SK-N-SH (cell line): ENCODE measurements around the gene GDPD5. TPM values are rescaled to one million over a fixed set of nuclear protein-coding genes. Genes with fewer than 3 reads are reported as not detected.

Experiments used
- CTCF ChIA-PET: fragments of 300-600, 350-600 bp; formaldehyde crosslinking; extraction: SDS; loops from one replicate; lab custom pipeline; 2021; lab: Yijun Ruan, JAX
- POLR2A ChIA-PET: fragments of 350-600 bp; sonication (Branson Sonifier 250); formaldehyde crosslinking; extraction: SDS; loops from one replicate; lab custom pipeline; 2020; ENCODE audit warnings: antibody characterized with exemption, inconsistent platforms; lab: Yijun Ruan, JAX
- DNase-seq: peaks from one replicate; pipeline ENCODE4 v3.0.0; 2012
- H2AFZ ChIP-seq: fragments of 200-600 bp; sonication (generic); 2 replicates; pipeline ENCODE4 v1.8.1; 2016; ENCODE audit warnings: antibody characterized with exemption, mild to moderate bottlenecking, low read depth
- H3F3A ChIP-seq: fragments of 200-600 bp; sonication (generic); replicated peaks from 2 replicates; pipeline ENCODE3; 2016; ENCODE audit warnings: antibody characterized with exemption, mild to moderate bottlenecking; ENCODE audit not compliant: insufficient read depth
- H3K27ac ChIP-seq, 2 experiments: fragments of 200-500 bp in 1 of 2; fragments of 200-600 bp in 1 of 2; sonication (Bioruptor generic) in 1 of 2; sonication (generic), shearing (Covaris generic) in 1 of 2; 2 replicates each; pipeline versions ENCODE4 v1.5.1 to v1.6.1; 2014 to 2016; ENCODE audit warnings: low read depth in 2 of 2, inconsistent platforms in 1 of 2, low read length in 1 of 2, mild to moderate bottlenecking in 1 of 2, mixed read lengths in 1 of 2
- H3K27me3 ChIP-seq: fragments of 200-600 bp; sonication (generic), shearing (Covaris generic); 2 replicates; pipeline ENCODE4 v1.6.1; 2016; ENCODE audit warnings: mixed run types; ENCODE audit not compliant: insufficient read depth
- H3K36me3 ChIP-seq, 2 experiments: fragments of 200-500 bp in 1 of 2; fragments of 200-600 bp in 1 of 2; sonication (Bioruptor generic) in 1 of 2; sonication (generic) in 1 of 2; replicated peaks in 1 of 2; 2 replicates each; pipeline versions ENCODE3 to v1.5.1; 2014 to 2016; ENCODE audit warnings: low read length in 1 of 2, mild to moderate bottlenecking in 1 of 2; ENCODE audit not compliant: insufficient read depth in 2 of 2, control insufficient read depth in 1 of 2
- H3K4me1 ChIP-seq, 2 experiments: fragments of 200-500 bp in 1 of 2; fragments of 200-600 bp in 1 of 2; sonication (Bioruptor generic) in 1 of 2; sonication (generic), shearing (Covaris generic) in 1 of 2; 2 replicates each; pipeline versions ENCODE4 v1.5.1 to v1.6.1; 2014 to 2016; ENCODE audit warnings: low read depth in 1 of 2, low read length in 1 of 2, mixed run types in 1 of 2; ENCODE audit not compliant: insufficient read depth in 2 of 2, control insufficient read depth in 1 of 2
- H3K4me2 ChIP-seq: fragments of 200-600 bp; sonication (generic), shearing (Covaris generic); 2 replicates; pipeline ENCODE4 v1.6.1; 2017; ENCODE audit warnings: mixed run types
- H3K4me3 ChIP-seq, 2 experiments: fragments of 200-500 bp in 1 of 2; fragments of 200-600 bp in 1 of 2; sonication (Bioruptor generic) in 1 of 2; sonication (generic), shearing (Covaris generic) in 1 of 2; 2 replicates each; pipeline versions ENCODE4 v1.5.1 to v1.8.1; 2014 to 2016; ENCODE audit warnings: low read depth in 2 of 2, inconsistent platforms in 1 of 2, low read length in 1 of 2, mild to moderate bottlenecking in 1 of 2, mixed read lengths in 1 of 2, moderate library complexity in 1 of 2
- H3K79me2 ChIP-seq: fragments of 200-600 bp; sonication (generic); 2 replicates; pipeline ENCODE4 v1.8.1; 2017; ENCODE audit warnings: mild to moderate bottlenecking; ENCODE audit not compliant: insufficient read depth
- H3K9ac ChIP-seq: fragments of 200-600 bp; sonication (generic); 2 replicates; pipeline ENCODE4 v1.6.1; 2017; ENCODE audit warnings: mixed run types
- H3K9me2 ChIP-seq: fragments of 200-600 bp; sonication (generic); 2 replicates; pipeline ENCODE4 v1.6.1; 2017; ENCODE audit warnings: mixed run types
- H3K9me3 ChIP-seq: fragments of 200-600 bp; sonication (generic); 2 replicates; pipeline ENCODE4 v1.6.1; 2017; ENCODE audit warnings: mixed run types, mild to moderate bottlenecking, moderate library complexity
- H4K20me1 ChIP-seq: fragments of 200-600 bp; sonication (generic); 2 replicates; pipeline ENCODE4 v1.6.1; 2017; ENCODE audit warnings: mild to moderate bottlenecking, mixed run types; ENCODE audit not compliant: insufficient read depth
- CHD2 ChIP-seq: fragments of 150-350 bp; IDR thresholded peaks from 2 replicates; pipeline ENCODE4 v1.6.1; 2018; ENCODE audit warnings: low read length; ENCODE audit not compliant: partially characterized antibody
- ELF1 ChIP-seq: IDR thresholded peaks from 2 replicates; pipeline ENCODE4 v1.4.0; 2012
- FOXJ3 ChIP-seq: sonication (generic); formaldehyde crosslinking; IDR thresholded peaks from 2 replicates; pipeline ENCODE4 v1.5.1; 2020; ENCODE audit warnings: mild to moderate bottlenecking, missing genetic modification reagents
- JUND ChIP-seq: IDR thresholded peaks from 2 replicates; pipeline ENCODE4 v1.4.0; 2012
- NFIC ChIP-seq: IDR thresholded peaks from 2 replicates; pipeline ENCODE4 v1.4.0; 2012; ENCODE audit warnings: borderline replicate concordance
- NRF1 ChIP-seq: IDR thresholded peaks from 2 replicates; pipeline ENCODE4 v1.6.1; 2012; ENCODE audit warnings: low read depth, mild to moderate bottlenecking, low read length
- RCOR1 ChIP-seq: fragments of 150-350 bp; IDR thresholded peaks from 2 replicates; pipeline ENCODE4 v1.6.1; 2017; ENCODE audit warnings: antibody characterized with exemption, low read length
- RFX5 ChIP-seq: IDR thresholded peaks from 2 replicates; pipeline ENCODE4 v1.6.1; 2012; ENCODE audit warnings: mild to moderate bottlenecking, improper control_type of control experiment, low read length
- SIN3A ChIP-seq: IDR thresholded peaks from 2 replicates; pipeline ENCODE4 v1.6.1; 2012; ENCODE audit warnings: low read depth, mild to moderate bottlenecking, low read length, moderate library complexity, borderline replicate concordance
- SMC3 ChIP-seq: IDR thresholded peaks from 2 replicates; pipeline ENCODE4 v1.6.1; 2012; ENCODE audit warnings: low read depth, low read length, improper control_type of control experiment
- YY1 ChIP-seq: IDR thresholded peaks from 2 replicates; pipeline ENCODE4 v1.4.0; 2012; ENCODE audit warnings: low read depth, mild to moderate bottlenecking
- WGBS: methylation state at CpG from one replicate; pipeline ENCODE4 v1.1.6; 2017; ENCODE audit warnings: low lambda C conversion rate; 5-methylcytosine and 5-hydroxymethylcytosine counted together
- polyA plus RNA-seq, 3 experiments: library from polyadenylated mRNA; depleted of rRNA; stranded (reverse); fragments of >200 nt; gene quantifications; 2 replicates each; pipeline ENCODE4 v1.2.3, GENCODE V29; 2012
- TF ChIP-seq, protein P1 (sequence below): fragments of 150-350 bp; IDR thresholded peaks from 2 replicates; pipeline ENCODE4 v1.6.1; 2016; ENCODE audit warnings: mild to moderate bottlenecking, low read depth, low read length
- TF ChIP-seq, protein P2 (sequence below): IDR thresholded peaks from 2 replicates; pipeline ENCODE4; 2012
- TF ChIP-seq, protein P3 (sequence below): IDR thresholded peaks from 2 replicates; pipeline ENCODE4 v1.4.0; 2012; ENCODE audit warnings: low read depth, borderline replicate concordance
- TF ChIP-seq, protein P4 (sequence below): fragments of 200-600 bp; sonication (generic); IDR thresholded peaks from 2 replicates; pipeline ENCODE4 v1.6.1; 2017; ENCODE audit warnings: antibody characterized with exemption, mild to moderate bottlenecking, moderate library complexity

GDPD5 gene
- polyA plus RNA-seq, 1 of the 3 experiments (the other 2 are of a cell fraction) = 2.2 TPM

DNA sequence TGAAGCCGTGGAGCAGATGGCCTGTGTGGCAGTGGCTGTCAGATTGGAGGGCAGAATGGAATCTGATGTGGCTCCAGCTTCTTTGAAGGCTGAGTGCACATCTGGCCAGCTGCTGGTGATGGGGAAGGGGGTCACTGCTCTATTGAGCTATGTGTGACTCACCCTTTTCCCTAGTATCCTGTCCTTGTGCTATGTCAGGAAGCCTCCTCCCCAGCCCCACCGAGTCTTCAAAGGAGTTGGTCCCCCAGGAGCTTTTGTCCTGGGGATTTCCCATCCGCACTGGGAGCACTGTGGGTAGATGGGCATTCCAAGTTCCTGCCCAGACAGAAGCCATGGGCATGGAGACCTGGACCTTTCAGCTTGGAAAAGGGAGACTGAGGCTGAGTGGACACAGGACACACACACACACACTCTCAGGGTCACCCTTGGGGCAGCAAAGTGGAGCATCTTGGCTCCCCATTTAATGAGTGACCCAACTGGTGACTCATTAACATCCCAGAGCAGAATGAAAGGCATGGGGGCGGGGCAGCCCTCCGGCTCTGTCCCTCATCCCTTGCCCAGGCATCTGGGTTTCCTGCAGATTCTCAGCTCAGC lies 39.6 kb upstream of the GDPD5 start (continued):
- no peak for TF ChIP-seq YY1
- TF ChIP-seq NFIC = peak; percentile 19; the same call in 1 of the 2 replicates
- TF ChIP-seq CHD2 = no peak
- no peak for TF ChIP-seq RCOR1
- no peak for TF ChIP-seq SMC3
- TF ChIP-seq SIN3A = no peak
- TF ChIP-seq, protein P1, sequence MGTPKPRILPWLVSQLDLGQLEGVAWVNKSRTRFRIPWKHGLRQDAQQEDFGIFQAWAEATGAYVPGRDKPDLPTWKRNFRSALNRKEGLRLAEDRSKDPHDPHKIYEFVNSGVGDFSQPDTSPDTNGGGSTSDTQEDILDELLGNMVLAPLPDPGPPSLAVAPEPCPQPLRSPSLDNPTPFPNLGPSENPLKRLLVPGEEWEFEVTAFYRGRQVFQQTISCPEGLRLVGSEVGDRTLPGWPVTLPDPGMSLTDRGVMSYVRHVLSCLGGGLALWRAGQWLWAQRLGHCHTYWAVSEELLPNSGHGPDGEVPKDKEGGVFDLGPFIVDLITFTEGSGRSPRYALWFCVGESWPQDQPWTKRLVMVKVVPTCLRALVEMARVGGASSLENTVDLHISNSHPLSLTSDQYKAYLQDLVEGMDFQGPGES = no peak
- TF ChIP-seq, protein P2, sequence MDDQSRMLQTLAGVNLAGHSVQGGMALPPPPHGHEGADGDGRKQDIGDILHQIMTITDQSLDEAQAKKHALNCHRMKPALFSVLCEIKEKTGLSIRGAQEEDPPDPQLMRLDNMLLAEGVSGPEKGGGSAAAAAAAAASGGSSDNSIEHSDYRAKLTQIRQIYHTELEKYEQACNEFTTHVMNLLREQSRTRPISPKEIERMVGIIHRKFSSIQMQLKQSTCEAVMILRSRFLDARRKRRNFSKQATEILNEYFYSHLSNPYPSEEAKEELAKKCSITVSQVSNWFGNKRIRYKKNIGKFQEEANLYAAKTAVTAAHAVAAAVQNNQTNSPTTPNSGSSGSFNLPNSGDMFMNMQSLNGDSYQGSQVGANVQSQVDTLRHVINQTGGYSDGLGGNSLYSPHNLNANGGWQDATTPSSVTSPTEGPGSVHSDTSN = 0 out of 2 replicates have a peak, but pooled peaks have one; percentile 9
- peak; percentile 52; the same call in 1 of the 2 replicates for TF ChIP-seq JUND
- no peak for TF ChIP-seq ELF1
- no peak for TF ChIP-seq NRF1
- TF ChIP-seq RFX5 = no peak

DNA sequence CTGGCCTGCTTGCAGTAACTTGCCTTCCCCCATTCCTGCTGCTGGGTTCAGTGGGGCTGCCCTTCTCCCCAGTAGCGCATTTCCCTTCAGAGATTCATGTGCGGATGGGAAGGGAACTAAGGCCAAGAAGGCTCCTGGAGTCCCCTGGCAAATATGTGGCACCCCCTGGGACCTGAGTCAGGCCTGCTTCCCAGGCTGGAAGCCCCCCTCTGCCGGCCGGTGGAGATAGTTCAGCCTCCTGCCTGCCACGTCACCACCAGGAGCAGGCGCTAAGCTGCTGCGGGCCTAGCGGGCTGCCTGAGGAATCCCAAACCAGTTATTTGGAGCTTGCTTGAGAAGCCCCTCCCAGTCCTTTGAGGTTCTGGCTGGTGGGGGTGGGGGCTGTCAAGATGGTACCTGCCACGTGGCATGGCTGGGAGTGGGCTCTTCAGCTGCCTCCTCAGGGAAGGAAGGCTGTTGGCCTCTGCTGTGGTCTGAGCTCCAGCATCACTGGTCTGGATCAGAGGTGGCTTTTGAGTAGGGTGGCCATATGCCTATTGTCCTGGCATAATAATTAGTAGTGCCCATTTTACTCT lies 38.3 kb upstream of the GDPD5 start:
- POLR2A ChIA-PET = interaction anchor here (2.5 to 3.8 kb wide), 2 partner anchors 10 kb away, joined by 12 to 16 read pairs; no protein-coding TSS in a partner anchor
- no peak for DNase-seq

More for the DNA sequence above, 38.3 kb upstream of the GDPD5 start:
- Histone ChIP-seq H2AFZ (no peak overlapping the region), H3K9ac (peak overlapping the region; percentile 97), H4K20me1 (peaks cover 53% of the 10 kb centered on the region), H3K9me3 (no peaks in the 10 kb centered on the region), H3K4me1 (peaks cover 30 to 41% of the 10 kb centered on the region in 2 experiments), H3K4me2 (peak overlapping the region; percentile 87), H3K27ac (peak overlapping the region; percentile 92 to 98), H3K36me3 (peaks cover 22 to 42% of the 10 kb centered on the region in 2 experiments)
- TF ChIP-seq, protein P3, sequence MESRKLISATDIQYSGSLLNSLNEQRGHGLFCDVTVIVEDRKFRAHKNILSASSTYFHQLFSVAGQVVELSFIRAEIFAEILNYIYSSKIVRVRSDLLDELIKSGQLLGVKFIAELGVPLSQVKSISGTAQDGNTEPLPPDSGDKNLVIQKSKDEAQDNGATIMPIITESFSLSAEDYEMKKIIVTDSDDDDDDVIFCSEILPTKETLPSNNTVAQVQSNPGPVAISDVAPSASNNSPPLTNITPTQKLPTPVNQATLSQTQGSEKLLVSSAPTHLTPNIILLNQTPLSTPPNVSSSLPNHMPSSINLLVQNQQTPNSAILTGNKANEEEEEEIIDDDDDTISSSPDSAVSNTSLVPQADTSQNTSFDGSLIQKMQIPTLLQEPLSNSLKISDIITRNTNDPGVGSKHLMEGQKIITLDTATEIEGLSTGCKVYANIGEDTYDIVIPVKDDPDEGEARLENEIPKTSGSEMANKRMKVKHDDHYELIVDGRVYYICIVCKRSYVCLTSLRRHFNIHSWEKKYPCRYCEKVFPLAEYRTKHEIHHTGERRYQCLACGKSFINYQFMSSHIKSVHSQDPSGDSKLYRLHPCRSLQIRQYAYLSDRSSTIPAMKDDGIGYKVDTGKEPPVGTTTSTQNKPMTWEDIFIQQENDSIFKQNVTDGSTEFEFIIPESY = 0 out of 2 replicates have a peak, but pooled peaks have one; percentile 11
- TF ChIP-seq, protein P4, sequence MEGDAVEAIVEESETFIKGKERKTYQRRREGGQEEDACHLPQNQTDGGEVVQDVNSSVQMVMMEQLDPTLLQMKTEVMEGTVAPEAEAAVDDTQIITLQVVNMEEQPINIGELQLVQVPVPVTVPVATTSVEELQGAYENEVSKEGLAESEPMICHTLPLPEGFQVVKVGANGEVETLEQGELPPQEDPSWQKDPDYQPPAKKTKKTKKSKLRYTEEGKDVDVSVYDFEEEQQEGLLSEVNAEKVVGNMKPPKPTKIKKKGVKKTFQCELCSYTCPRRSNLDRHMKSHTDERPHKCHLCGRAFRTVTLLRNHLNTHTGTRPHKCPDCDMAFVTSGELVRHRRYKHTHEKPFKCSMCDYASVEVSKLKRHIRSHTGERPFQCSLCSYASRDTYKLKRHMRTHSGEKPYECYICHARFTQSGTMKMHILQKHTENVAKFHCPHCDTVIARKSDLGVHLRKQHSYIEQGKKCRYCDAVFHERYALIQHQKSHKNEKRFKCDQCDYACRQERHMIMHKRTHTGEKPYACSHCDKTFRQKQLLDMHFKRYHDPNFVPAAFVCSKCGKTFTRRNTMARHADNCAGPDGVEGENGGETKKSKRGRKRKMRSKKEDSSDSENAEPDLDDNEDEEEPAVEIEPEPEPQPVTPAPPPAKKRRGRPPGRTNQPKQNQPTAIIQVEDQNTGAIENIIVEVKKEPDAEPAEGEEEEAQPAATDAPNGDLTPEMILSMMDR = peak; percentile 33
- no peak for TF ChIP-seq FOXJ3 (CRISPR knock-in tag)
- TF ChIP-seq, all 33 proteins: peak for 2
- Histone ChIP-seq H3K4me3 (peak overlapping the region; percentile 77 to 89), H3K9me2 (no peaks in the 10 kb centered on the region), H3F3A (peaks cover 28% of the 10 kb centered on the region), H3K27me3 (no peaks in the 10 kb centered on the region), H3K79me2 (peaks cover 66% of the 10 kb centered on the region)
- CTCF ChIA-PET = interaction anchor here (0.6 to 6.3 kb wide), 5 partner anchors 11 to 48 kb away, joined by 3 to 45 read pairs (median 5); no protein-coding TSS in a partner anchor
- WGBS = 64% methylated on average over 6 of the region's 9 CpGs
